GM19240 (cell line): ENCODE results near the gene PROC.

Experiments used
- DNase-seq: peaks from one replicate; pipeline ENCODE4 v3.0.0; 2011; ENCODE audit warnings: low spot score; ENCODE audit not compliant: insufficient read length

The PROC gene

DNA sequence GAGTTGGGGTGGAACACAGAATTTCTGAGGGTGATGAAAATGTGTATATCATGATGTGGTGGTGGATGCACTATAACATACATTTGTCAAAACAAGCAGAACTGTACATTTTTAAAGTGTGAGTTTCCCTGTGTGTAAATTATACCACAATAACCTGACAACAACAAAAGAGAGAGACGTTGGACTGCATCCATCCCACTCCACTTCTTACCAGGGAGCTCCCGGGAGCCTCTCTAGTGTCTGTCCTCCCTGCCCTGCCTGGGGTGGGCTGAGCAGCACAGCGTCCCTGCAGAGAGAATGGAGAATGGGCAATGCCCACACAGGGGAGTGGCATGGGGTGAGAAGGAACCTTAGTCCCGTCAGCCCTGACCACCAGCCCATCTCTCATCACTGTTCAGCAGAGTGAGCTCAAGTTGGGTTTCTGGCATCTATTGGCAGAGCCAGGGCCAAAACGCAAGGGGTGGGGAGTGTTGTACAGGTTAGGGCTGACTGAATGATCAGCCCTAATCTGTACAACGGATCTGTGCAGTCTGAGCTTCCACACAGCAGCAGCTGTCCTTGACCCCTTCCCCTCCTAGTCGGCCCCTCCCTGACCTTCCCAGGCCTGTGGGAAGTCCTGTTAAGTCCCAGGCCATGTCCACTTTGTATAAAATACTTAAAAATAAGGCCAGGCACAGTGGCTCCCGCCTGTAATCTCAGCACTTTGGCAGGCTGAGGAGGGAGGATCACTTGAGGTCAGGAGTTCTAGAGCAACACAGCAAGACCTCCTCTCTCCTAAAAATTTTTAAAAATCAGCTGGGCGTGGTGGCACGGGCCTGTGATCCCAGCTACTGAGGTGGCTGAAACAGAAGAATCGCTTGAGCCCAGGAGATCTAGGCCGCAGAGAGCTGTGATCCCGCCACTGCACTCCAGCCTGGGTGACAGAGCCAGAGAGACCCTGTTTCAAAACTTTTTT lies 3.3 kb upstream of the PROC start:
- no peak for DNase-seq

DNA sequence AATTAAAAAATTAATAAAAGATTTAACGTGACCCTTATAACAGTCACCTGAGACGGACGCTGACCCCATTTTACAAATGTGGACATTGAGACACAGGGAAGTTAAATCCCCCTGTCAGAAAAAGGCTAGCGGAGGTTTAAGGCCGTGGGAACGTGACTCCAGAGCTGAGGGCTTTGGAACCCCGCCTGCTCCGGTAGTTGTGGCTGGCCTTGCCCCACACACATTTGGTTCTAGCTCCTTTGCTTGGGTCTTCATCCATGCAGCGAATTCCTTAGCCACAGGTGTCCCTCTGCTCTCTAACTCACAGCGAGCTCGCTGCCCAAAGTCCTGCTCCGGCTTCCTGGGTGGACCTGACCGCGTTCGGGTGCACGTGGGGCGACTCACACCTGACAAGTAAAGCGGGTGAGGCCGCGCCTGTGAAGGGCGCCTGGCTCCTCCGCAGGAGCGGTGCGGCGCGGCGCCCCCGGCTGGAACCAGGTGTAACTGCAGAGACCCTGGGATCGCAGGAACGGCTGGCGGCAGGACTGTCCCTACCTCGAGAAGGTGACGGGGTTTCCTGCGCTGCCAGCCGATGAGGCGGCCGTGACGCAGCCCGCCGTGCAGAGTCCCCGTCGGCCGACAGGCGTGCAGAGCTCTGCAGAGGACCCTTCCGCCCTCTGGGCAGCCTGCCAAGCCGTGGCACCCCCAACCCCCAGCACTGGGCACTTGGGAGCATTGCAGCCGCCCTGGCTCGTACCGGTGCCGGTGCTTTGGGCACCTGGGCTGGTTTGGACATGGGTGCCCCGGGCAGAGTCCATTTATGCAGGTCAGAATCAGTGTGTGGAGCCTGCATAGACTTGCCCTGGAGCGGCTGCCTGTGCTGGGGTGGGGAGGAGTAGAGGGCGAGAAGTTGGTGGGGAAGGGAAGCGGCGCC lies 2.4 kb upstream of the PROC start:
- peak; percentile 50 for DNase-seq

DNA sequence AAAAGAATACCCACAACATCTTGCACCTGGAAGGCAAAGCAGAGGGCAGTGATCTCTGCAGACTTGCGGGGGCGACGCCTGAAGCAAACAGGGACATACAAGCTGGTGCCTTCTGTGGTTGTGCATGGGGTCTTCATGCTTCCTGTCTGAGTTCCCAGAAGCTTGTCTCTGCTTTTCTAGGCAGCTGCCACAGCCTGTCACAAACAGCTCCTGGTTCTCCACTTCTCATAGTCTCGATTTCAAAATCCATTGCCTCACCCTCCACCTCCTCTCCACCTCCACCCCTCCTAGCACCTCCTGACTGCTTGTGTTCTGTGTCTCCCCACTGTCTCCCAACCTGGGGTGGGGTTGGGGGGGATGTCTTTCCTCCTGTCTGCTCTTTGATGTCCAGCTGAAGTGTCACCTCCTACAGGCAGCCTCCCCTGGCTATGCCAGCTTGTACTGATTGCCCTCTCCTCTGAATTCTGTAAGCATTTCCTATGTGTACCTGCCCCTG lies 1.7 kb upstream of the PROC start:
- no peak for DNase-seq

DNA sequence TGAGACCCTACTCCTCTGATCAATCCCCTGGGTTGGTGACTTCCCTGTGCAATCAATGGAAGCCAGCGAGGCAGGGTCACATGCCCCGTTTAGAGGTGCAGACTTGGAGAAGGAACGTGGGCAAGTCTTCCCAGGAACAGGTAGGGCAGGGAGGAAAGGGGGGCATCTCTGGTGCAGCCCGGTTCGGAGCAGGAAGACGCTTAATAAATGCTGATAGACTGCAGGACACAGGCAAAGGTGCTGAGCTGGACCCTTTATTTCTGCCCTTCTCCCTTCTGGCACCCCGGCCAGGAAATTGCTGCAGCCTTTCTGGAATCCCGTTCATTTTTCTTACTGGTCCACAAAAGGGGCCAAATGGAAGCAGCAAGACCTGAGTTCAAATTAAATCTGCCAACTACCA lies 821 bp upstream of the PROC start:
- DNase-seq = no peak

DNA sequence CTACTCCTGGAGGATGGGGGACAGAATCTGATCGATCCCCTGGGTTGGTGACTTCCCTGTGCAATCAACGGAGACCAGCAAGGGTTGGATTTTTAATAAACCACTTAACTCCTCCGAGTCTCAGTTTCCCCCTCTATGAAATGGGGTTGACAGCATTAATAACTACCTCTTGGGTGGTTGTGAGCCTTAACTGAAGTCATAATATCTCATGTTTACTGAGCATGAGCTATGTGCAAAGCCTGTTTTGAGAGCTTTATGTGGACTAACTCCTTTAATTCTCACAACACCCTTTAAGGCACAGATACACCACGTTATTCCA lies 844 bp downstream of the PROC start:
- DNase-seq = no peak

DNA sequence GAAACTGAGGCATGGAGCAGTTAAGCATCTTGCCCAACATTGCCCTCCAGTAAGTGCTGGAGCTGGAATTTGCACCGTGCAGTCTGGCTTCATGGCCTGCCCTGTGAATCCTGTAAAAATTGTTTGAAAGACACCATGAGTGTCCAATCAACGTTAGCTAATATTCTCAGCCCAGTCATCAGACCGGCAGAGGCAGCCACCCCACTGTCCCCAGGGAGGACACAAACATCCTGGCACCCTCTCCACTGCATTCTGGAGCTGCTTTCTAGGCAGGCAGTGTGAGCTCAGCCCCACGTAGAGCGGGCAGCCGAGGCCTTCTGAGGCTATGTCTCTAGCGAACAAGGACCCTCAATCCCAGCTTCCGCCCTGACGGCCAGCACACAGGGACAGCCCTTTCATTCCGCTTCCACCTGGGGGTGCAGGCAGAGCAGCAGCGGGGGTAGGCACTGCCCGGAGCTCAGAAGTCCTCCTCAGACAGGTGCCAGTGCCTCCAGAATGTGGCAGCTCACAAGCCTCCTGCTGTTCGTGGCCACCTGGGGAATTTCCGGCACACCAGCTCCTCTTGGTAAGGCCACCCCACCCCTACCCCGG lies 1.3 kb downstream of the PROC start:
- no peak for DNase-seq

DNA sequence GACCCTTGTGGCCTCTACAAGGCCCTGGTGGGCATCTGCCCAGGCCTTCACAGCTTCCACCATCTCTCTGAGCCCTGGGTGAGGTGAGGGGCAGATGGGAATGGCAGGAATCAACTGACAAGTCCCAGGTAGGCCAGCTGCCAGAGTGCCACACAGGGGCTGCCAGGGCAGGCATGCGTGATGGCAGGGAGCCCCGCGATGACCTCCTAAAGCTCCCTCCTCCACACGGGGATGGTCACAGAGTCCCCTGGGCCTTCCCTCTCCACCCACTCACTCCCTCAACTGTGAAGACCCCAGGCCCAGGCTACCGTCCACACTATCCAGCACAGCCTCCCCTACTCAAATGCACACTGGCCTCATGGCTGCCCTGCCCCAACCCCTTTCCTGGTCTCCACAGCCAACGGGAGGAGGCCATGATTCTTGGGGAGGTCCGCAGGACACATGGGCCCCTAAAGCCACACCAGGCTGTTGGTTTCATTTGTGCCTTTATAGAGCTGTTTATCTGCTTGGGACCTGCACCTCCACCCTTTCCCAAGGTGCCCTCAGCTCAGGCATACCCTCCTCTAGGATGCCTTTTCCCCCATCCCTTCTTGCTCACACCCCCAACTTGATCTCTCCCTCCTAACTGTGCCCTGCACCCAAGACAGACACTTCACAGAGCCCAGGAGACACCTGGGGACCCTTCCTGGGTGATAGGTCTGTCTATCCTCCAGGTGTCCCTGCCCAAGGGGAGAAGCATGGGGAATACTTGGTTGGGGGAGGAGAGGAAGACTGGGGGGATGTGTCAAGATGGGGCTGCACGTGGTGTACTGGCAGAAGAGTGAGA lies 2.0 kb downstream of the PROC start:
- DNase-seq = no peak

DNA sequence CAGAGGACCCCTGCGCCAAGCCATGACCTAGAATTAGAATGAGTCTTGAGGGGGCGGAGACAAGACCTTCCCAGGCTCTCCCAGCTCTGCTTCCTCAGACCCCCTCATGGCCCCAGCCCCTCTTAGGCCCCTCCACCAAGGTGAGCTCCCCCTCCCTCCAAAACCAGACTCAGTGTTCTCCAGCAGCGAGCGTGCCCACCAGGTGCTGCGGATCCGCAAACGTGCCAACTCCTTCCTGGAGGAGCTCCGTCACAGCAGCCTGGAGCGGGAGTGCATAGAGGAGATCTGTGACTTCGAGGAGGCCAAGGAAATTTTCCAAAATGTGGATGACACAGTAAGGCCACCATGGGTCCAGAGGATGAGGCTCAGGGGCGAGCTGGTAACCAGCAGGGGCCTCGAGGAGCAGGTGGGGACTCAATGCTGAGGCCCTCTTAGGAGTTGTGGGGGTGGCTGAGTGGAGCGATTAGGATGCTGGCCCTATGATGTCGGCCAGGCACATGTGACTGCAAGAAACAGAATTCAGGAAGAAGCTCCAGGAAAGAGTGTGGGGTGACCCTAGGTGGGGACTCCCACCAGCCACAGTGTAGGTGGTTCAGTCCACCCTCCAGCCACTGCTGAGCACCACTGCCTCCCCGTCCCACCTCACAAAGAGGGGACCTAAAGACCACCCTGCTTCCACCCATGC lies 3.0 kb downstream of the PROC start:
- DNase-seq = no peak

DNA sequence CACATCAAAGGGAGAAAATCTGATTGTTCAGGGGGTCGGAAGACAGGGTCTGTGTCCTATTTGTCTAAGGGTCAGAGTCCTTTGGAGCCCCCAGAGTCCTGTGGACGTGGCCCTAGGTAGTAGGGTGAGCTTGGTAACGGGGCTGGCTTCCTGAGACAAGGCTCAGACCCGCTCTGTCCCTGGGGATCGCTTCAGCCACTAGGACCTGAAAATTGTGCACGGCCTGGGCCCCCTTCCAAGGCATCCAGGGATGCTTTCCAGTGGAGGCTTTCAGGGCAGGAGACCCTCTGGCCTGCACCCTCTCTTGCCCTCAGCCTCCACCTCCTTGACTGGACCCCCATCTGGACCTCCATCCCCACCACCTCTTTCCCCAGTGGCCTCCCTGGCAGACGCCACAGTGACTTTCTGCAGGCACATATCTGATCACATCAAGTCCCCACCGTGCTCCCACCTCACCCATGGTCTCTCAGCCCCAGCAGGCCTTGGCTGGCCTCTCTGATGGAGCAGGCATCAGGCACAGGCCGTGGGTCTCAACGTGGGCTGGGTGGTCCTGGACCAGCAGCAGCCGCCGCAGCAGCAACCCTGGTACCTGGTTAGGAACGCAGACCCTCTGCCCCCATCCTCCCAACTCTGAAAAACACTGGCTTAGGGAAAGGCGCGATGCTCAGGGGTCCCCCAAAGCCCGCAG lies 3.8 kb downstream of the PROC start:
- DNase-seq = no peak

DNA sequence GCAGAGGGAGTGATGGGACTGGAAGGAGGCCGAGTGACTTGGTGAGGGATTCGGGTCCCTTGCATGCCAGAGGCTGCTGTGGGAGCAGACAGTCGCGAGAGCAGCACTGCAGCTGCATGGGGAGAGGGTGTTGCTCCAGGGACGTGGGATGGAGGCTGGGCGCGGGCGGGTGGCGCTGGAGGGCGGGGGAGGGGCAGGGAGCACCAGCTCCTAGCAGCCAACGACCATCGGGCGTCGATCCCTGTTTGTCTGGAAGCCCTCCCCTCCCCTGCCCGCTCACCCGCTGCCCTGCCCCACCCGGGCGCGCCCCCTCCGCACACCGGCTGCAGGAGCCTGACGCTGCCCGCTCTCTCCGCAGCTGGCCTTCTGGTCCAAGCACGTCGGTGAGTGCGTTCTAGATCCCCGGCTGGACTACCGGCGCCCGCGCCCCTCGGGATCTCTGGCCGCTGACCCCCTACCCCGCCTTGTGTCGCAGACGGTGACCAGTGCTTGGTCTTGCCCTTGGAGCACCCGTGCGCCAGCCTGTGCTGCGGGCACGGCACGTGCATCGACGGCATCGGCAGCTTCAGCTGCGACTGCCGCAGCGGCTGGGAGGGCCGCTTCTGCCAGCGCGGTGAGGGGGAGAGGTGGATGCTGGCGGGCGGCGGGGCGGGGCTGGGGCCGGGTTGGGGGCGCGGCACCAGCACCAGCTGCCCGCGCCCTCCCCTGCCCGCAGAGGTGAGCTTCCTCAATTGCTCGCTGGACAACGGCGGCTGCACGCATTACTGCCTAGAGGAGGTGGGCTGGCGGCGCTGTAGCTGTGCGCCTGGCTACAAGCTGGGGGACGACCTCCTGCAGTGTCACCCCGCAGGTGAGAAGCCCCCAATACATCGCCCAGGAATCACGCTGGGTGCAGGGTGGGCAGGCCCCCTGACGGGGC lies 4.6 kb downstream of the PROC start:
- DNase-seq = no peak

DNA sequence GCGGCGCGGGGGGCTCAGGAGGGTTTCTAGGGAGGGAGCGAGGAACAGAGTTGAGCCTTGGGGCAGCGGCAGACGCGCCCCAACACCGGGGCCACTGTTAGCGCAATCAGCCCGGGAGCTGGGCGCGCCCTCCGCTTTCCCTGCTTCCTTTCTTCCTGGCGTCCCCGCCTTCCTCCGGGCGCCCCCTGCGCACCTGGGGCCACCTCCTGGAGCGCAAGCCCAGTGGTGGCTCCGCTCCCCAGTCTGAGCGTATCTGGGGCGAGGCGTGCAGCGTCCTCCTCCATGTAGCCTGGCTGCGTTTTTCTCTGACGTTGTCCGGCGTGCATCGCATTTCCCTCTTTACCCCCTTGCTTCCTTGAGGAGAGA lies 5.2 kb downstream of the PROC start:
- DNase-seq = no peak

DNA sequence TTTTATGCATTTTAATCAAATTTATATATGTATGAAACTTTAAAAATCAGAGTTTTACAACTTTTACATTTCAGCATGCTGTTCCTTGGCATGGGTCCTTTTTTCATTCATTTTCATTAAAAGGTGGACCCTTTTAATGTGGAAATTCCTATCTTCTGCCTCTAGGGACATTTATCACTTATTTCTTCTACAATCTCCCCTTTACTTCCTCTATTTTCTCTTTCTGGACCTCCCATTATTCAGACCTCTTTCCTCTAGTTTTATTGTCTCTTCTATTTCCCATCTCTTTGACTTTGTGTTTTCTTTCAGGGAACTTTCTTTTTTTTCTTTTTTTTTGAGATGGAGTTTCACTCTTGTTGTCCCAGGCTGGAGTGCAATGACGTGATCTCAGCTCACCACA lies 5.7 kb downstream of the PROC start:
- no peak for DNase-seq

DNA sequence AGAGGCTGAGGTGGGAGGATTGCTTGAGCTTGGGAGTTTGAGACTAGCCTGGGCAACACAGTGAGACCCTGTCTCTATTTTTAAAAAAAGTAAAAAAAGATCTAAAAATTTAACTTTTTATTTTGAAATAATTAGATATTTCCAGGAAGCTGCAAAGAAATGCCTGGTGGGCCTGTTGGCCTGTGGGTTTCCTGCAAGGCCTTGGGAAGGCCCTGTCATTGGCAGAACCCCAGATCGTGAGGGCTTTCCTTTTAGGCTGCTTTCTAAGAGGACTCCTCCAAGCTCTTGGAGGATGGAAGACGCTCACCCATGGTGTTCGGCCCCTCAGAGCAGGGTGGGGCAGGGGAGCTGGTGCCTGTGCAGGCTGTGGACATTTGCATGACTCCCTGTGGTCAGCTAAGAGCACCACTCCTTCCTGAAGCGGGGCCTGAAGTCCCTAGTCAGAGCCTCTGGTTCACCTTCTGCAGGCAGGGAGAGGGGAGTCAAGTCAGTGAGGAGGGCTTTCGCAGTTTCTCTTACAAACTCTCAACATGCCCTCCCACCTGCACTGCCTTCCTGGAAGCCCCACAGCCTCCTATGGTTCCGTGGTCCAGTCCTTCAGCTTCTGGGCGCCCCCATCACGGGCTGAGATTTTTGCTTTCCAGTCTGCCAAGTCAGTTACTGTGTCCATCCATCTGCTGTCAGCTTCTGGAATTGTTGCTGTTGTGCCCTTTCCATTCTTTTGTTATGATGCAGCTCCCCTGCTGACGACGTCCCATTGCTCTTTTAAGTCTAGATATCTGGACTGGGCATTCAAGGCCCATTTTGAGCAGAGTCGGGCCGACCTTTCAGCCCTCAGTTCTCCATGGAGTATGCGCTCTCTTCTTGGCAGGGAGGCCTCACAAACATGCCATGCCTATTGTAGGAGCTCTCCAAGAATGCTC lies 6.6 kb downstream of the PROC start:
- DNase-seq = no peak

DNA sequence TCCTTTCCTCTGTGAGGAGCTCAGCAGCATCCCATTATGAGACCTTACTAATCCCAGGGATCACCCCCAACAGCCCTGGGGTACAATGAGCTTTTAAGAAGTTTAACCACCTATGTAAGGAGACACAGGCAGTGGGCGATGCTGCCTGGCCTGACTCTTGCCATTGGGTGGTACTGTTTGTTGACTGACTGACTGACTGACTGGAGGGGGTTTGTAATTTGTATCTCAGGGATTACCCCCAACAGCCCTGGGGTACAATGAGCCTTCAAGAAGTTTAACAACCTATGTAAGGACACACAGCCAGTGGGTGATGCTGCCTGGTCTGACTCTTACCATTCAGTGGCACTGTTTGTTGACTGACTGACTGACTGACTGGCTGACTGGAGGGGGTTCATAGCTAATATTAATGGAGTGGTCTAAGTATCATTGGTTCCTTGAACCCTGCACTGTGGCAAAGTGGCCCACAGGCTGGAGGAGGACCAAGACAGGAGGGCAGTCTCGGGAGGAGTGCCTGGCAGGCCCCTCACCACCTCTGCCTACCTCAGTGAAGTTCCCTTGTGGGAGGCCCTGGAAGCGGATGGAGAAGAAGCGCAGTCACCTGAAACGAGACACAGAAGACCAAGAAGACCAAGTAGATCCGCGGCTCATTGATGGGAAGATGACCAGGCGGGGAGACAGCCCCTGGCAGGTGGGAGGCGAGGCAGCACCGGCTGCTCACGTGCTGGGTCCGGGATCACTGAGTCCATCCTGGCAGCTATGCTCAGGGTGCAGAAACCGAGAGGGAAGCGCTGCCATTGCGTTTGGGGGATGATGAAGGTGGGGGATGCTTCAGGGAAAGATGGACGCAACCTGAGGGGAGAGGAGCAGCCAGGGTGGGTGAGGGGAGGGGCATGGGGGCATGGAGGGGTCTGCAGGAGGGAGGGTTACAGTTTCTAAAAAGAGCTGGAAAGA lies 7.6 kb downstream of the PROC start:
- DNase-seq = no peak

DNA sequence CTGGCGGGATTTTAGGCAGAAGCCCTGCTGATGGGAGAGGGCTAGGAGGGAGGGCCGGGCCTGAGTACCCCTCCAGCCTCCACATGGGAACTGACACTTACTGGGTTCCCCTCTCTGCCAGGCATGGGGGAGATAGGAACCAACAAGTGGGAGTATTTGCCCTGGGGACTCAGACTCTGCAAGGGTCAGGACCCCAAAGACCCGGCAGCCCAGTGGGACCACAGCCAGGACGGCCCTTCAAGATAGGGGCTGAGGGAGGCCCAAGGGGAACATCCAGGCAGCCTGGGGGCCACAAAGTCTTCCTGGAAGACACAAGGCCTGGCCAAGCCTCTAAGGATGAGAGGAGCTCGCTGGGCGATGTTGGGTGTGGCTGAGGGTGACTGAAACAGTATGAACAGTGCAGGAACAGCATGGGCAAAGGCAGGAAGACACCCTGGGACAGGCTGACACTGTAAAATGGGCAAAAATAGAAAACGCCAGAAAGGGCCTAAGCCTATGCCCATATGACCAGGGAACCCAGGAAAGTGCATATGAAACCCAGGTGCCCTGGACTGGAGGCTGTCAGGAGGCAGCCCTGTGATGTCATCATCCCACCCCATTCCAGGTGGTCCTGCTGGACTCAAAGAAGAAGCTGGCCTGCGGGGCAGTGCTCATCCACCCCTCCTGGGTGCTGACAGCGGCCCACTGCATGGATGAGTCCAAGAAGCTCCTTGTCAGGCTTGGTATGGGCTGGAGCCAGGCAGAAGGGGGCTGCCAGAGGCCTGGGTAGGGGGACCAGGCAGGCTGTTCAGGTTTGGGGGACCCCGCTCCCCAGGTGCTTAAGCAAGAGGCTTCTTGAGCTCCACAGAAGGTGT lies 8.5 kb downstream of the PROC start:
- no peak for DNase-seq
